Astrocyte (in vitro differentiated cells and primary cell): ENCODE results near the gene LSM14B. TPM values are rescaled to one million over a fixed set of nuclear protein-coding genes. Genes with fewer than 3 reads are reported as not detected.

Source experiments
- DNase-seq: peaks from one replicate; pipeline ENCODE4 v3.0.0-alpha.2; 2010; ENCODE audit warnings: low read depth
- FAIRE-seq: peaks from 2 replicates; lab custom pipeline; 2011; peaks lifted over from hg19 to GRCh38; lab: Jason Lieb, UNC
- H2AFZ ChIP-seq: 2 replicates; pipeline ENCODE4 v1.6.0; 2012; ENCODE audit warnings: low read depth, low read length, inconsistent platforms
- H3K27ac ChIP-seq: 2 replicates; pipeline ENCODE4 v1.5.1; 2011; ENCODE audit warnings: low read depth, low read length, inconsistent platforms
- H3K27me3 ChIP-seq: 2 replicates; pipeline ENCODE4 v1.6.0; 2011; ENCODE audit warnings: low read length, inconsistent platforms; ENCODE audit not compliant: insufficient read depth
- H3K36me3 ChIP-seq: 2 replicates; pipeline ENCODE4 v1.5.1; 2011; ENCODE audit warnings: low read length, inconsistent platforms; ENCODE audit not compliant: insufficient read depth
- H3K4me1 ChIP-seq: 2 replicates; pipeline ENCODE4 v1.5.1; 2011; ENCODE audit warnings: low read length, inconsistent platforms; ENCODE audit not compliant: insufficient read depth
- H3K4me2 ChIP-seq: 2 replicates; pipeline ENCODE4 v1.6.0; 2012; ENCODE audit warnings: low read length, inconsistent platforms
- H3K4me3 ChIP-seq: 2 replicates; pipeline ENCODE4 v1.5.1; 2011; ENCODE audit warnings: low read depth, mild to moderate bottlenecking, low read length, inconsistent platforms; ENCODE audit not compliant: insufficient read depth
- H3K79me2 ChIP-seq: 2 replicates; pipeline ENCODE4 v1.6.0; 2012; ENCODE audit warnings: mild to moderate bottlenecking, low read length, inconsistent platforms; ENCODE audit not compliant: insufficient read depth
- H3K9ac ChIP-seq: 2 replicates; pipeline ENCODE4 v1.6.0; 2012; ENCODE audit warnings: mild to moderate bottlenecking, low read length, inconsistent platforms
- H3K9me3 ChIP-seq: 2 replicates; pipeline ENCODE4 v1.5.1; 2012; ENCODE audit warnings: low read depth, mild to moderate bottlenecking, low read length, inconsistent platforms; ENCODE audit not compliant: insufficient read depth
- H4K20me1 ChIP-seq: 2 replicates; pipeline ENCODE4 v1.6.0; 2012; ENCODE audit warnings: low read length, inconsistent platforms; ENCODE audit not compliant: insufficient read depth
- H3K27ac Mint-ChIP-seq: one replicate; pipeline ENCODE4 v1.8.0; 2021; ENCODE audit warnings: mild to moderate bottlenecking, mixed read lengths; ENCODE audit not compliant: unreplicated experiment
- H3K27me3 Mint-ChIP-seq: one replicate; pipeline ENCODE4 v1.8.0; 2021; ENCODE audit warnings: low read depth, mixed read lengths; ENCODE audit not compliant: unreplicated experiment
- H3K36me3 Mint-ChIP-seq: one replicate; pipeline ENCODE4 v1.8.0; 2021; ENCODE audit warnings: low read depth, mixed read lengths; ENCODE audit not compliant: unreplicated experiment
- H3K4me1 Mint-ChIP-seq: one replicate; pipeline ENCODE4 v1.8.0; 2021; ENCODE audit warnings: low read depth, mixed read lengths; ENCODE audit not compliant: unreplicated experiment
- H3K4me3 Mint-ChIP-seq: one replicate; pipeline ENCODE4 v1.8.0; 2021; ENCODE audit warnings: mild to moderate bottlenecking, moderate library complexity, mixed read lengths; ENCODE audit not compliant: unreplicated experiment
- H3K9me3 Mint-ChIP-seq: one replicate; pipeline ENCODE4 v1.8.0; 2021; ENCODE audit warnings: mild to moderate bottlenecking, mixed read lengths; ENCODE audit not compliant: unreplicated experiment
- CTCF ChIP-seq: IDR thresholded peaks from 2 replicates; pipeline ENCODE4 v1.5.1; 2011; ENCODE audit warnings: low read depth, mild to moderate bottlenecking, inconsistent platforms, low read length, moderate library complexity; ENCODE audit not compliant: insufficient read depth
- EZH2 ChIP-seq: IDR thresholded peaks from 2 replicates; pipeline ENCODE4 v1.6.1; 2012; ENCODE audit warnings: mild to moderate bottlenecking, low read length, inconsistent platforms; ENCODE audit not compliant: insufficient read depth
- total RNA-seq: library from RNA; stranded (reverse); gene quantifications from 2 replicates; pipeline ENCODE4 v1.2.1, GENCODE V29; 2021

The LSM14B gene
- total RNA-seq, 1 donor from 2014 or later: 27.1 TPM

- H3K27ac ChIP-seq: no peak overlapping the region
- peaks cover 48% of the 10 kb centered on the region for H3K36me3 ChIP-seq
- no peak overlapping the region for H3K4me2 ChIP-seq
- no peak for TF ChIP-seq CTCF
- TF ChIP-seq EZH2: no peak
- peaks cover 84% of the 10 kb centered on the region for H4K20me1 ChIP-seq
- H3K4me3 Mint-ChIP-seq: no peak overlapping the region
- H3K27ac Mint-ChIP-seq: no peak overlapping the region
- no peak overlapping the region for H3K4me3 ChIP-seq
- peaks cover 13% of the 10 kb centered on the region for H3K4me1 ChIP-seq
- H3K4me1 Mint-ChIP-seq: peaks cover under 1% of the 10 kb centered on the region
- H3K36me3 Mint-ChIP-seq: peaks cover 33% of the 10 kb centered on the region
- no peak overlapping the region for H2AFZ ChIP-seq
- no peaks in the 10 kb centered on the region for H3K27me3 Mint-ChIP-seq
- no peaks in the 10 kb centered on the region for H3K9me3 ChIP-seq
- no peak overlapping the region for H3K9ac ChIP-seq
- H3K79me2 ChIP-seq: peaks cover 39% of the 10 kb centered on the region
- H3K9me3 Mint-ChIP-seq: no peaks in the 10 kb centered on the region
- no peak for DNase-seq
- FAIRE-seq: no peak
- H3K27me3 ChIP-seq: no peaks in the 10 kb centered on the region
Measured at GRCh38 chr20:62128502-62128901, 6.2 kb downstream of the LSM14B start.

- Histone ChIP-seq H3K4me1 (peaks cover 5% of the 10 kb centered on the region), H3K9me3 (no peaks in the 10 kb centered on the region), H3K36me3 (peaks cover 44% of the 10 kb centered on the region), H4K20me1 (peaks cover 82% of the 10 kb centered on the region), H3K9ac (no peak overlapping the region), H3K27ac (no peak overlapping the region), H3K27me3 (no peaks in the 10 kb centered on the region), H3K4me2 (no peak overlapping the region), H3K79me2 (peaks cover 25% of the 10 kb centered on the region), H3K4me3 (no peak overlapping the region), H2AFZ (no peak overlapping the region)
- TF ChIP-seq EZH2 (no peak), CTCF (no peak)
- H3K4me3 Mint-ChIP-seq: no peak overlapping the region
- H3K9me3 Mint-ChIP-seq: no peaks in the 10 kb centered on the region
- DNase-seq: no peak
- H3K4me1 Mint-ChIP-seq: no peaks in the 10 kb centered on the region
- H3K36me3 Mint-ChIP-seq: peaks cover 28% of the 10 kb centered on the region
- no peak overlapping the region for H3K27ac Mint-ChIP-seq
- no peaks in the 10 kb centered on the region for H3K27me3 Mint-ChIP-seq
- no peak for FAIRE-seq
Measured at GRCh38 chr20:62129731-62130531, 7.7 kb downstream of the LSM14B start.
